ENCODE results near the gene DYNC1I2.
"Not testable (repeated sequence)": the region's sequence is repeated elsewhere in the genome, so short reads cannot be mapped to it uniquely, and the experiment has no call there.

Gene DYNC1I2

GRCh38 chr2:171762879-171763573, 75.8 kb downstream of the DYNC1I2 start:
- DNase-seq (ENCODE audit: low spot score) = no peak
- TF ChIP-seq, protein P1, sequence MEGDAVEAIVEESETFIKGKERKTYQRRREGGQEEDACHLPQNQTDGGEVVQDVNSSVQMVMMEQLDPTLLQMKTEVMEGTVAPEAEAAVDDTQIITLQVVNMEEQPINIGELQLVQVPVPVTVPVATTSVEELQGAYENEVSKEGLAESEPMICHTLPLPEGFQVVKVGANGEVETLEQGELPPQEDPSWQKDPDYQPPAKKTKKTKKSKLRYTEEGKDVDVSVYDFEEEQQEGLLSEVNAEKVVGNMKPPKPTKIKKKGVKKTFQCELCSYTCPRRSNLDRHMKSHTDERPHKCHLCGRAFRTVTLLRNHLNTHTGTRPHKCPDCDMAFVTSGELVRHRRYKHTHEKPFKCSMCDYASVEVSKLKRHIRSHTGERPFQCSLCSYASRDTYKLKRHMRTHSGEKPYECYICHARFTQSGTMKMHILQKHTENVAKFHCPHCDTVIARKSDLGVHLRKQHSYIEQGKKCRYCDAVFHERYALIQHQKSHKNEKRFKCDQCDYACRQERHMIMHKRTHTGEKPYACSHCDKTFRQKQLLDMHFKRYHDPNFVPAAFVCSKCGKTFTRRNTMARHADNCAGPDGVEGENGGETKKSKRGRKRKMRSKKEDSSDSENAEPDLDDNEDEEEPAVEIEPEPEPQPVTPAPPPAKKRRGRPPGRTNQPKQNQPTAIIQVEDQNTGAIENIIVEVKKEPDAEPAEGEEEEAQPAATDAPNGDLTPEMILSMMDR (IDR thresholded peaks at IDR 0.05; ENCODE audit: borderline replicate concordance, control extremely low read depth, extremely low read depth, insufficient read depth, missing control alignments) = no peak
- in situ Hi-C loops (cut with MboI; ENCODE audit: low sequenced_read_pairs, unreplicated experiment) = no loop called here

- no peak for DNase-seq (ENCODE audit: low spot score)
- TF ChIP-seq, protein P1 (IDR thresholded peaks at IDR 0.05; ENCODE audit: borderline replicate concordance, control extremely low read depth, extremely low read depth, insufficient read depth, missing control alignments) = no peak
- in situ Hi-C loops (cut with MboI; ENCODE audit: low sequenced_read_pairs, unreplicated experiment) = no loop called here
Observed at GRCh38 chr2:171763602-171764001, 76.3 kb downstream of the DYNC1I2 start.

GRCh38 chr2:171771463-171771862, 84.2 kb downstream of the DYNC1I2 start:
- no peak for DNase-seq (ENCODE audit: low spot score)
- TF ChIP-seq, protein P1 (IDR thresholded peaks at IDR 0.05; ENCODE audit: borderline replicate concordance, control extremely low read depth, extremely low read depth, insufficient read depth, missing control alignments) = no peak
- in situ Hi-C loops (cut with MboI; ENCODE audit: low sequenced_read_pairs, unreplicated experiment) = no loop called here

GRCh38 chr2:171772373-171772772, 85.1 kb downstream of the DYNC1I2 start:
- TF ChIP-seq, protein P1 (IDR thresholded peaks at IDR 0.05; ENCODE audit: borderline replicate concordance, control extremely low read depth, extremely low read depth, insufficient read depth, missing control alignments) = no peak
- DNase-seq (ENCODE audit: low spot score) = no peak
- in situ Hi-C loops (cut with MboI; ENCODE audit: low sequenced_read_pairs, unreplicated experiment) = no loop called here

GRCh38 chr2:171774581-171774980, 87.3 kb downstream of the DYNC1I2 start:
- in situ Hi-C loops (cut with MboI; ENCODE audit: low sequenced_read_pairs, unreplicated experiment) = not testable (repeated sequence)

DNA sequence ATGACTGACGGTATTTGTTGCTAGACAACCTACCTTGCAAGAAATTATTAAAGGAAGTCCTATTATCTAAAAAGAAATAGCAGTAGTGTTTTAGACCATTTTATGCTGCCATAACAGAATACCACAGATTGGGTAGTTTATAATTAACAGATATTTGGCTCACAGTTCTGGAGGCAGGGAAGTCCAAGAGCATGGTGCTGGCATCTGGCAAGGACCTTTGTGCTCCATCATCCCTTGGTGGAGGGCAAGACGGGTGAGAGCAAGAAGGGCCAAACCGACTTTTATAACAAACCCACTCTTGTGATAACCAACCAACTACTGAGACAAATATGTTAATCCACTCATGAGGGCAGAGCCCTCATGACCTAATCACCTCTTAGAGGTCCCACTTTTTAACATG, 91.2 kb downstream of the DYNC1I2 start:
- TF ChIP-seq, protein P1 (IDR thresholded peaks at IDR 0.05; ENCODE audit: borderline replicate concordance, control extremely low read depth, extremely low read depth, insufficient read depth, missing control alignments) = no peak
- DNase-seq (ENCODE audit: low spot score) = no peak
- in situ Hi-C loops (cut with MboI; ENCODE audit: low sequenced_read_pairs, unreplicated experiment) = no loop called here

More at GRCh38 chr2:171774581-171774980, 87.3 kb downstream of the DYNC1I2 start:
- DNase-seq (ENCODE audit: low spot score) = not testable (repeated sequence)

- TF ChIP-seq, protein P1 (IDR thresholded peaks at IDR 0.05; ENCODE audit: borderline replicate concordance, control extremely low read depth, extremely low read depth, insufficient read depth, missing control alignments) = no peak
- in situ Hi-C loops (cut with MboI; ENCODE audit: low sequenced_read_pairs, unreplicated experiment) = no loop called here
- no peak for DNase-seq (ENCODE audit: low spot score)
Observed at GRCh38 chr2:171785450-171785849, 98.2 kb downstream of the DYNC1I2 start.
